Measurements from ENCODE around the gene TANK.

- no peak for TF ChIP-seq CTCF (IDR thresholded peaks at IDR 0.05 in 2 of 3, conservative IDR thresholded peaks at IDR 0.05 in 1 of 3; ENCODE audit: borderline replicate concordance in 1 of 3, insufficient read depth in 1 of 3, low read depth in 2 of 3, low read length in 2 of 3)
- TF ChIP-seq ZFX (IDR thresholded peaks at IDR 0.05) = no peak
Observed at GRCh38 chr2:161207941-161208340, 47.7 kb downstream of the TANK start.

Data from HCT116 (cell line).